Putamen (tissue), 1 donor: ENCODE data around the gene ENTPD2.
A peak's percentile ranks its signal among the peaks of the same experiment; 100 is the strongest.
"Not testable (repeated sequence)": the region's sequence is repeated elsewhere in the genome, so short reads cannot be mapped to it uniquely, and the experiment has no call there.

Experiments
- DNase-seq: peaks from one replicate; pipeline ENCODE4 v3.0.0-alpha.2; 2016; ENCODE audit warnings: low spot score

Gene ENTPD2

GRCh38 chr9:137064027-137064879 lies 10.4 kb upstream of the ENTPD2 start:
- no peak for DNase-seq

GRCh38 chr9:137063311-137064026 lies 9.6 kb upstream of the ENTPD2 start:
- DNase-seq = no peak

DNA sequence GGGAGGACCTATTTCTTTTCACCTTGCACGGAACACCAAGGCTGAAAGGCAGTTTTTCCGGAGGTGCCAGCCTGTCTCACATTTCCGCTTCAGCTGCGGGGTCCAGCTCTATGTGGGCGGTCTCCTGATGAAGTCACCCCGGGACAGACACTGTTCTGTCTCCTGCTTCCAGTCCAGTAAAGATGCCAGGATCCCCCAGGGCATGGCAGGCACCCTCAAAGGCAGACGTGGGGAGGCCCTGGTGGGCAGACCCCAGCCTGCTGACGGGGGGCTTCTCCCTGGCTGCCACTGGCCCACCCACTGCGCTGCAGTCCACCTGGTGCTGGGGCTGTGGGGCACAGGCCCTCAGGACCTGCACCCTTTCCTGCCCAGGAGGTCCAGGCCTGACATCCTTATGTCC lies 8.9 kb upstream of the ENTPD2 start:
- DNase-seq = not testable (repeated sequence)

DNA sequence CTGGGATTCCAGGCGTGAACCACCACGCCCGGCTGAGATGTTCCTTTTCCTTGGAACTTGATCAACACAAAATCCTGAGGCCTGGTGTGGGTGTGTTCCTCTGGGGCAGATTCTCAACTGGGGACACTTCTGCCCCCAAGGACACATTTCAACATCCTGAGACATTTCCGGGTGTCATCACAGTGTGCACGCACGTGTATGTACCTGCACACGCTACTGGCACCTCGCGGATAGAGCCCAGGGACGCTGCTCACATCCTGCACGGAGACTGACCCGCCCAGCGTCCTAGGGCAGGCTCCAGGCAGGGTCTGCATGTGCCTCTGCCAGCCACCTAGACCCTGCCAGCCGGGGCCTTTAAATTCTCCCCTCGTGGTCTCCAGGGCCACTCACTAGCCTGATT lies 8.5 kb upstream of the ENTPD2 start:
- DNase-seq = no peak

GRCh38 chr9:137058521-137059234 lies 4.8 kb upstream of the ENTPD2 start:
- DNase-seq = no peak

DNA sequence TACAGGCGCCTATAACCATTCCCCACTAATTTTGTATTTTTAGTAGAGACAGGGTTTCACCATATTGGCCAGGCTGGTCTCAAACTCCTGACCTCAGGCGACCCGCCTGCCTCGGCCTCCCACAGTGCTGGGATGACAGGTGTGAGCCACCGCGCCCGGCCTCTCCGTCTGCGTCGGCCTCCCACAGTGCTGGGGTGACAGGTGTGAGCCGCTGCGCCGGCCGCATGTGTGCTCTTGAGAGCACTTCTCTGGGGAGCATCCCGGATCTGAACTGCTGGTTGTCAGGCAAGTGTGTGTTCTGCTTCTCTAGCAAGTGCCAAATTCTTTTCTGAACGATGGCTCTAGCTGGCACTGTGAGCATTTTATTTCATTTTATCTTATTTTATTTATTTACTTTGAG lies 3.7 kb upstream of the ENTPD2 start:
- no peak for DNase-seq

DNA sequence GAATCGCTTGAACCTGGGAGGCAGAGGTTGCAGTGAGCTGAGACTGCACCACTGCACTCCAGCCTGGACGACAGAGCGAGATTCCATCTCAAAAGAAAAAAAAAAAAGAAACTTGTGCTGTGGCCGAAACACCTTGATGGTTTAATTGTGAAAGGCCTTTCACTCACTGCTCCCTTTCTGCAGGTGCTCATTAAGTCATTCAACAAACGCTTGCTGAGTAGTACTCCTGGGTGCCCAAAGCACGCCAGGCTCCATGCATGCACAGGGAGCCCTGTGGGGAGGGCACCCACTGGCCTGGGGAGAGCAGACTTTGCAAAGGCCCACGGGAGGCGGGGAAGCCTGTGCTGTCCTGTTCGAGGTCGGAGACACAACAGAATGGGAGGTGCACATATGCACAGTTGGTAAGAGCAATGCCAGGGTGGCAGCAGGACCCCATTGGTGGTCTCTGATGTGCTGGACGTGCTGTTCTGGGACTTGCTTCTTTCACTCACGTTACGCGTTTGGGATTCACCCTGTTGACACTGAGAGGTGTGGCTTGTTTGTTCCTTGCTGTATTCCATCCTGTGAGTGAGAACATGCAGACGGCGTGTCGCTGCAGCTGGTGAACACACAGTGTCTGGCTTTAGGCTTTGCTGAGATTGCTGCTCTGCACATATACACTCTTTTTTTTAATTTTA lies 3.0 kb upstream of the ENTPD2 start:
- no peak for DNase-seq

GRCh38 chr9:137055385-137056364 lies 1.8 kb upstream of the ENTPD2 start:
- peak; percentile 96 for DNase-seq

DNA sequence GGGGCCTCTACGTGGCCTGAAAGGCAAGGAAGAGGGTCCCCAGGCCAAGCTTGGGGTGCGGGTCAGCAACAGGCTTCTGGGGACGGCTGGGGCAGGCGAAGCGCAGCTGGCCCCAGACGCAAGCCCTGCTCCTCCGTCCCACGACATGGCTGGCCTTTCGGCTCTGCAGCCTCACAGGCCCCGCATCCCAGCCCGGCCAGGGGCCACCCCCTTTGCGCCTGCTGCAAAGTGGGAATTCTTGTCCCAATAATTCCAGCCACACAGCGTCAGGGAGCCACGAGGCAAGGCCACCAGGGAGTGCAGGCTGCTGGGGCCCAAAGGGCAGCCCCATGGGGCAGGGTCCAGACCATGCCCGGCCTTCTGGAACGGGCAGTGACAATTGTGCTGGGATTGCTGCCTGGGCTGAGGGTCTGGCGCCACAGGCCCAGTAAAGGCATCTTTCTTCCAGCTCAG lies 1.1 kb upstream of the ENTPD2 start:
- no peak for DNase-seq

DNA sequence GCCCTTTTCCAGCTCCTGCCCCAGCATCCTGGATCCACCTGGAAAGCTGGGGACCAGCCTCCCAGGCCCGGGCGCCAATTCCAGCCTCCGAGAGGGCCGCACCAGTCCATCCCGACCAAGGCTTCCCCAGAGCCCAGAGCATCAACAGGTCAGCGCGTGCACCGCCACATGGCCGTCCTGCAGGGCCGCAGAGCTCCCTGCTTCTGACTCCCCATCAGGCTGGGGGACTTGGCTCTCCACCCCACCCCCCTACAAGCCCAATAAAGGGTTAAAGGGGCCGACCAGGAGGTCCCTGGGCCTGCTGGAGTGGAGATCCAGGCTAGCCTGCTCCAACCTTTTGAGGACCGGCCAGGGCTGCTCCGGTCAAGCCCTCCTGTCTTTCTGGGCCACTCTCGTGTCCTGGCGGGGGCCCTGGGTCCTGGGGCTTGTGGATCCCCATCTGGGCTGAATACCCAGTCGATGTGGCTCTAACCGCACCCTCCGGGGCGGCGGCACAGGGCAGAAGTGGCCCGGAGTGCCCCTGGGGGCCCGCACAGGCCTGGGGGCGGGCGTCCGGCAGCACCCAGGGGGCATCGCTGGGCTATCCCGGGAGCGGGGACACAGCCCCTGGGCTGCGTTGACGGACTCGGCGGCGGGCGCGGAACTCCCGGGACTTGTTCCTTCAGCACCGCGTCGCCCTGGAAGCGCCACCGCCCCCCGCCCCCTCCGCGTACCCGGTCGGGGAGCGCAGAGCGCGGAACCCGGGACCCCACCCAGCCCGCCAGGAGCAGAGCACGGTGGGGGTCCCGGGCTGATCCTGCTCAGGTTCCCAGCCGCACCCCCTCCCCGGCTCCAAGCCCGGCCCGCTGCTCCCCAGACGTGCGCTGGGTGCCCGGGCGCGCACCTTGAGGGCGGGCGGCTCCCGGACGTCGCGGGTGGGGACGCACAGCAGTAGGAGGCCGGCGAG lies 590 bp downstream of the ENTPD2 start:
- DNase-seq = no peak

DNA sequence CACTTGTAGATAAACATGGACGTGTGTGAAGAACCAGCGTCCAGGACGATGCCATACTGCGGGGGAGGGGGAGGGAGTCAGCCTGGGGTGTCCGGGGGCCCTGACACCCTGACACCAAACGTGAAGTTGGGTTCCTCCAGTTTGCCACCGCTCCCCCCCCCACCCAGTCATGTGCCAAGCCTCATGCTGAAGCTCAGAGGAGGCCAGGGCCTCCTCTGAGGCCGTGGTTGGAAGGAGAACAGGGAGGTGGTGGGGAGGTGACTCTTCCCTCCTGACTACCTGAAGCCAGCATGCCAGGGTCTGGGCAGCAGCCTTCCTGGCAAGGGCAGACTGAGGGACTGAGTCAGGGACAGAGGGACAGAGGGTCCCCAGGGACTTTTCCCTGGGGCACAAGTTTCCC lies 1.6 kb downstream of the ENTPD2 start:
- DNase-seq = no peak

DNA sequence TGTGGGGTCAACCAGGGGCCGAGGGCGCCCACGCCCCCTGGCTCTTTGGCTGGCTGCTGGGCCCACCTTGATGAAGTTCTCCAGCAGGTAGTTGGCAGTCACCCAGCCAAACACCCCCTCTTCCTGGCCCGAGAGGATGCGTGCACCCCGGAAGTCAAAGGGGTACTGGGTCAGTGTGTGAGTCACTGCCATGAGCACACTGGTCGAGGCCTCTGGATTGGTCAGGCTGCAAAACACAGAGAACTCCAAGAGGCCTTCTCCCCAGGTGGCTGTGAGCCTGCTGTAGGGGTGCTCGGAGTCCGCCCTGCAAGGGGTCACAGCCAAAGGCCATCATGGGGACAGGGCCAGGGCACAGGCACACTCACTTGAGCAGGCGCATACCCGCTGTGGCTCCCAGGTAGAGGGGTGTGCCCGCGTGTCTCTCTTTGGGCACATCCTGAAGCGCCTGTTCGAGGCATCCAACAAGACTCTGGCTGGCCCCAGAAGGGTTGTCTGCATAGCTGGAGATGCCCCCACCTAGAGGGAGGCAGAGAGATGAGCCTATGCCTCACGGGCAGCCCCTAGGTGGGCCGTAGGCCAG lies 2.6 kb downstream of the ENTPD2 start:
- DNase-seq = no peak

DNA sequence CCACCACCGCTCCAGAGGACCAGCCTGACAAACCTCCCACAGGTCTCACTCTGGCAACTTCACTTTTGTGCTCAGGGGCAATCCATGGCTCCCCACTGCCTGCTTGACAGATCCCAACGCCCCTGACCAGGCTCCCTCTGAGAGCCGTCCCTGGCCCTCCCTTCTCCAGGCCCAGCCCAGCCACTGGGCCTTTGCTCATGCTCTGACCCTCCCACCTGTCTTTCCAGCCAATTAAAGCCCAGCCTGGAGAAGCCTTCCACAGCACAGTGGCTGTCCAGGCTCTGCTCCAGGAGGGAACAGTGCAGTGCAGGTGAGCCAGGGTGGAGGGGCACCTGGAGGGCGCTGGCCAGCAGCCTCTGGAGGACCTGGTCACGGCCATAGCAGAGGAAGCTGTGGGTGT lies 3.3 kb downstream of the ENTPD2 start:
- DNase-seq = no peak

DNA sequence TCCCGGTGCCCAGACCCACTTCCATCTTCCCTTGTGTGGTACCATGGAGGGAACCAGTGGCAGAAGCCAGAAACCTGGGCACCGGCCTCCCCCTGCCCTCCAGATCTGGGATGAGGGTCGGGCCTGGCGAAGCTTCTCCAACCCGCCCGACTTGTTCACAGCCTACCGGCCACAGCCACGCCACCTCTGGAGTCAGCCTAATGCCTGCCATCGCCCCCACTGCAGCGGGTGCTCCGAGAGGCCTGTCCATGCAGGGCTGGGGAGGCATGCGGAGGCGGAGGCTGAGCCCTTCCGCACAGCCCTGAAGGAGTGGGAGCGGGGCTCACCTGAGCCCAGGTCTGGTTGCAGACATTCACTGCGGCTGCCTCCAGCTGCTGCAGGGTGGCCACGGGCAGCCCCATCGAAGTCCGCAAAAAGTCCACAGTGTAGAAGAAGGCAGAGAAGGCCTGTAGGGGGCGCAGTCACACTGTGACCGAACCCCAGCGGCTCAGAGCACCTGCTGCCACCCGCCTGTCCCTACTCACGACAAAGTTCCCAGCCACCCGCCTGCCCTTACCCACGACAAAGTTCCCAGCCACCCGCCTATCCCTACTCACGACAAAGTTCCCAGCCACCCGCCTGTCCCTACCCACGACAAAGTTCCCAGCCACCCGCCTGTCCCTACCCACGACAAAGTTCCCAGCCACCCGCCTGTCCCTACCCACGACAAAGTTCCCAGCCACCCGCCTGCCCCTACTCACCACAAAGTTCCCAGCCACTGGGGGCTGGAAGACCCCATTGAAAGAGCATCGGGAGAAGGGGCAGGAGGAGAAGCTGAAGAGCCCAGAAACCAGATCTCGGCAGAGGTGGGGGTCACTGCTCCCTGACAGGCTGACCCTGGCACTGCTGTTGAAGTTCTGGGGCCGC lies 4.1 kb downstream of the ENTPD2 start:
- DNase-seq = peak; percentile 53

DNA sequence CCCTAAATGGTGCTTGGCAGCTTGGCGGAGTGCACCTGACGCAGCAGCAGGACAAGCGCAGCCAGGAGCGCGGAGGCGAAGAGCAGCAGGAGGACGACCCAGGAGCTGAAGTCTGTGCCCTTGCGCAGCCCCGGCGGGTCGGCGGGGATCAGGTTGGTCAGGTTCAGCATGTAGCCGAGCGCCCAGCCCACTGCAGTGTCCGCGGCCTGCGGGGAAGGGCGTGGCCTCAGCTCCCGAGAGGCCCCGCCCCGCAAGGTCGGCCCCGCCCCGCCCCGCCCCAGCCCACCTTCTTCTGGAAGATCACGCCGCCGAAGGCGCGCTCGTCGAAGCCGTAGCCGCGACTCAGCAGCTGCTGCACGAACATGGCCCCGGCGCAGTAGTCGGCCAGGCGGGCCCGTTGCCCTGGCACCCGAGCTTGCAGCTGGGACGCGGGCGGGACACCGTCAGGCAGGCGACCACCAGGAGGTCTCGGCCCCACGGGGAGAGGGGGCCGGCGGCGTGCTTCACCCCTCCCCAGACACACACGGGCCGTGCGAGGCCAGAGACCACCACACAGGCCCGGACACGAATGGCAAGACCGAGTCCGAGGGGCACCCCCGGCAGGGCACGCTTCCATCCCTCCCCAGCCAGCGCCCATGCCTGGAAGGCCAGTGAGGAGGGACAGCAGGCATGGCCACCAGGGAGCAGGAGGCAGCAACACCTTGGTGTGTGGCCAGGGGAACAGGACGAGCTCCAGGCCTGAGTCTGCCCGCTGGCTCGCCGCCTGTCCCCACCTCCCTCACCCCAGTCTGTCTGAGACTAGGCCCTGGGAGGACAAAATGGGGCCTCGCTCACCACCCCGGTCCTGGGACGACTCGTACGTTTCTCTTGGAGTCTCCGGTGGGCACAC lies 5.0 kb downstream of the ENTPD2 start:
- no peak for DNase-seq

DNA sequence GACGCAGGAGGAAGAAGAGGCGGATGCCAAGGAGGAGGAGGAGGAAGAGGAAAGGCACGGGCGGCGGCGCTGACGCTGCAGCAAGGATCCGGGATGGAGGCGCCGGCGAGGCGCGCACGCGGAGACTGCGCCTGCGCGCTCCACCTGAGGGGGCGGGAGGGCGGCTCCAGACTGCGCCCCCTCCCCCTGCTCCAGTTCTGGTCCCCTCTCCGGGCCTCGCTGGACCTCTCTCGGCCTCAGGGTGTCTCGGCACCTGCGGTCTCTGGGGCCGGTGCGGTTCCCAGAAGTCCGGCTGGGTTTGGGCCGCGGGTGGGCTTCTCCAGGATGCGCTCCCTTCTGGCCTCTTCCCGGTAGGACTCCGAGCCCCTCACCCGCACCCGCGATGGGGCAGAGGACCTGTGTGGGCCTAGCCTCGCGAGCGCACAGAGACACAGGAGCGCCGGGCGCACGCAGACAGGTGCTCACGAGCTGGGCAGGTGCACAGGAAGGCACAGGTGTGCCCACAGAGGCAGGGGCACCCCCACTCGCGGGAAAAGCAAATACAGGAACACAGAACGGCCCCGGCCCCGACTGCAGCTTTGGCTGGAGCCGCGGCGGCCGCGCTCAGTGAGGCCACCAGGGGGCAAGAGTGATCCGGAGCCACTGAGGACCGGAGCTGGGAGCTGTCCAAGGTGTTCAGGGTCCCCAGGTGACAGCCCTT lies 7.6 kb downstream of the ENTPD2 start, which contains the start of gene NPDC1:
TSS of gene NPDC1 (minus strand) at position 90 of the 700 bp plus-strand sequence. CDS start 188 bp downstream, outside the sequence.
- DNase-seq = peak; percentile 69
